Chondrocyte (in vitro differentiated cells): Measurements from ENCODE around the gene BHMT2. TPM values are rescaled to one million over a fixed set of nuclear protein-coding genes. Genes with fewer than 3 reads are reported as not detected.

Experiments used
- DNase-seq: peaks from one replicate; pipeline ENCODE4 v3.0.0; 2021; ENCODE audit warnings: mixed read lengths, low spot score
- H3K27ac Mint-ChIP-seq: one replicate; pipeline ENCODE4 v1.8.0; 2021; ENCODE audit warnings: mild to moderate bottlenecking, moderate library complexity, mixed read lengths; ENCODE audit not compliant: unreplicated experiment
- H3K27me3 Mint-ChIP-seq: 2 replicates; pipeline ENCODE4 v1.8.0; 2021; ENCODE audit warnings: low read depth, mixed read lengths
- H3K36me3 Mint-ChIP-seq: 2 replicates; pipeline ENCODE4 v1.8.0; 2021; ENCODE audit warnings: low read depth, mixed read lengths
- H3K4me1 Mint-ChIP-seq: 2 replicates; pipeline ENCODE4 v1.8.0; 2021; ENCODE audit warnings: low read depth, mild to moderate bottlenecking, mixed read lengths
- H3K4me3 Mint-ChIP-seq: one replicate; pipeline ENCODE4 v1.8.0; 2021; ENCODE audit warnings: mild to moderate bottlenecking, moderate library complexity, mixed read lengths; ENCODE audit not compliant: unreplicated experiment
- H3K9me3 Mint-ChIP-seq: 2 replicates; pipeline ENCODE4 v1.8.0; 2021; ENCODE audit warnings: low read depth, mixed read lengths
- CTCF ChIP-seq: fragments of 200-600 bp; sonication (generic); IDR thresholded peaks from 2 replicates; pipeline ENCODE4 v1.5.0; 2021; ENCODE audit warnings: antibody characterized with exemption, mild to moderate bottlenecking, moderate library complexity
- total RNA-seq: library from RNA; stranded (reverse); gene quantifications from 3 replicates; pipeline ENCODE4 v1.2.1, GENCODE V29; 2021

The BHMT2 gene
- total RNA-seq, 1 donor from 2014 or later = not detected

DNA sequence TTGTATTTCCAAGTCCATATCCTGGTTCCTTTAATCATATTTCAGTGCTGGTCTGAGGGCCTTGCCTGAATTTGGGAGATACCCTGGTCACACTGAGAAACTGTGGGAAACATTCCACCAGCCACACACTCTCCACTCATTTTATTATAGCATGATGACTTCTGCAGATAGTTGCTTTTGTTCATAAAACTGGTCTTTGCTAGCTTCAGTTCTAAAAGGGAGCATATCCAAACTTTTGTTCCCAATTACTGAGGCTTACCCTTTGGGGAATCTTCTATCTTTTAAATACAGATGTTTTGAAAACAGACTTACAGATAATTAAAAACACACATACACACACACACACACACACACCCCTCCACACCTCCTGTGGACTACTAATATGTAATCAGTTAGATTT, 21.1 kb upstream of the BHMT2 start:
- Mint-ChIP-seq H3K36me3 (peaks cover 10% of the 10 kb centered on the region), H3K27ac (no peak overlapping the region), H3K9me3 (peaks cover 16% of the 10 kb centered on the region), H3K27me3 (peaks cover 11% of the 10 kb centered on the region), H3K4me1 (no peaks in the 10 kb centered on the region), H3K4me3 (no peak overlapping the region)
- TF ChIP-seq CTCF = no peak
- DNase-seq = no peak

DNA sequence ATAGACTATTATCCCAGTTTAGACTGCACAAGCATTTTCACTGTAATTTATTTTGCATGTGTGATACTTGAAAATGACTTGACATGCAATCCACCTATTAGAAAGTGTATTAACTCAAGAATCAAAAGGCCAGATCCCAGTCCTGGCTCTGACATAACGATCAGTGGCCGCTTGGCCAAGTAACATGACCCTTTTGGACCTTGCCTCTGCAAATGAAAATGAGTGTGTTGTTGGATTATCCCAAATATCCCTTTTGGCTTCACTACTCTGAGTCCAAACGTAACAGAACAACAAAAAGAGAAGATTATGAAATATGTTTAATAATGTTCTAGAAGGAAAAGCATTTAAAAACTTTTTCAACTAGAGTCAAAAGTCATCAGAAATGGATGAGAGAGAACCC, 19.1 kb upstream of the BHMT2 start:
- peaks cover 10% of the 10 kb centered on the region for H3K27me3 Mint-ChIP-seq
- H3K27ac Mint-ChIP-seq = no peak overlapping the region
- no peak for DNase-seq
- H3K4me1 Mint-ChIP-seq = no peaks in the 10 kb centered on the region
- H3K4me3 Mint-ChIP-seq = no peak overlapping the region
- H3K36me3 Mint-ChIP-seq = peaks cover 8% of the 10 kb centered on the region
- H3K9me3 Mint-ChIP-seq = peaks cover 16% of the 10 kb centered on the region
- TF ChIP-seq CTCF = no peak

DNA sequence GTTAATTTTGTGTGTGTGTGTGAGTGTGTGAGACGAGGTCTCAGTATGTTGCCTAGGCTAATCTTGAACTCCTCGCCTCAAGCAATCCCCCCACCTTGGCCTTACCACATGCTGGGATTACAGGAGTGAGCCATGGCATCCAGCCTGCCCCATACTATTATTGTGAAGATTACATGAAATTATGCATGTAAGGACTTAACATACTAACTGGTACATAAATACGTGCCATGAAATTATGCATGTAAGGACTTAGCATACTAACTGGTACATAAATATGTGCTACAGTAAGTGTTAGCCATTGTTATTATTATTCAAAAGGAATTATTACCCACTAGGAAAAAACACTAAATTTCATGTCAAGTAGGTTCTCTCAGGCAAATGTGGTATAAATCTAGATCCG, 16.2 kb upstream of the BHMT2 start:
- no peak overlapping the region for H3K27ac Mint-ChIP-seq
- H3K9me3 Mint-ChIP-seq = peaks cover 16% of the 10 kb centered on the region
- no peak overlapping the region for H3K4me3 Mint-ChIP-seq
- TF ChIP-seq CTCF = no peak
- H3K4me1 Mint-ChIP-seq = no peaks in the 10 kb centered on the region
- DNase-seq = no peak
- peaks cover 2% of the 10 kb centered on the region for H3K27me3 Mint-ChIP-seq
- peaks cover 8% of the 10 kb centered on the region for H3K36me3 Mint-ChIP-seq

DNA sequence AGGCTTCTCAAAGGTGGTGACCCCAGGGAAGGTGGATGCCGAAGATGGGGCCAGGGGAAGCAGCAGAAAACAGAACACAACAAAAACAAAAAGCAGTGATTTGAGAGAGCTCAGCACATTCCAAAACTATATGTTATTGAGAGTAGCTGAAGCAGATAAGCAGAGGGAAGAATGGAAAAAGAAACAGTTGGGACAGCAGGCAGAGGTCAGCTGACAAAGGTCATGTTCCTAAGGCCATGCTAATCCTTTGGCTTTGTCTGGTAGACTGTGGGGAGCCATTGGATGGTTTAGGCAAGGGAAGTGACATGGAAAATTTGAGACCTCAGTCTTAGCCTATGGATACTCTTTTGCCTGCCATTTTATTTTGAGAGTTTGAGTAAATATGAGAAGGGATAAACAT, 14.6 kb upstream of the BHMT2 start:
- no peak for DNase-seq
- Mint-ChIP-seq H3K27me3 (peaks cover 2% of the 10 kb centered on the region), H3K36me3 (peaks cover 8% of the 10 kb centered on the region), H3K4me1 (no peaks in the 10 kb centered on the region), H3K4me3 (no peak overlapping the region), H3K27ac (no peak overlapping the region), H3K9me3 (peaks cover 16% of the 10 kb centered on the region)
- TF ChIP-seq CTCF = no peak

- Mint-ChIP-seq H3K27me3 (peaks cover 6% of the 10 kb centered on the region), H3K27ac (no peak overlapping the region), H3K4me1 (no peaks in the 10 kb centered on the region), H3K36me3 (peaks cover 5% of the 10 kb centered on the region), H3K9me3 (peaks cover 9% of the 10 kb centered on the region), H3K4me3 (no peak overlapping the region)
- TF ChIP-seq CTCF = no peak
- no peak for DNase-seq
These were observed 12.7 kb upstream of the BHMT2 start for GRCh38 chr5:79056847-79057246.
